ENCODE measurements around the gene ZFAND2A.

- TF ChIP-seq CTCF (IDR thresholded peaks at IDR 0.05) (no peak), ZFX (IDR thresholded peaks at IDR 0.05; ENCODE audit: borderline replicate concordance) (no peak)
These were observed 4.4 kb upstream of the ZFAND2A start for GRCh38 chr7:1164436-1164835.

Measured in 22Rv1 (cell line).